IgD-negative memory B cell (primary cell): ENCODE measurements around the gene ATPAF1. TPM values are rescaled to one million over a fixed set of nuclear protein-coding genes. Genes with fewer than 3 reads are reported as not detected.

Experiments used
- H3K27ac Mint-ChIP-seq, 3 donors: one replicate each; pipeline ENCODE4 v1.8.0; 2020 to 2022; ENCODE audit warnings: mild to moderate bottlenecking in 3 of 3, mixed read lengths in 3 of 3, moderate library complexity in 1 of 3
- H3K27me3 Mint-ChIP-seq: one replicate; pipeline ENCODE4 v1.8.0; 2021; ENCODE audit warnings: mixed read lengths
- H3K36me3 Mint-ChIP-seq: one replicate; pipeline ENCODE4 v1.8.0; 2020; ENCODE audit warnings: mild to moderate bottlenecking, mixed read lengths
- H3K4me1 Mint-ChIP-seq, 3 donors: one replicate each; pipeline ENCODE4 v1.8.0; 2020 to 2022; ENCODE audit warnings: mixed read lengths in 3 of 3, mild to moderate bottlenecking in 1 of 3
- H3K4me3 Mint-ChIP-seq, 4 donors: one replicate each; pipeline ENCODE4 v1.8.0; 2020 to 2022; ENCODE audit warnings: mild to moderate bottlenecking in 4 of 4, mixed read lengths in 4 of 4, moderate library complexity in 3 of 4
- H3K9me3 Mint-ChIP-seq, 3 donors: one replicate each; pipeline ENCODE4 v1.8.0; 2020 to 2021; ENCODE audit warnings: mixed read lengths in 3 of 3, mild to moderate bottlenecking in 1 of 3
- polyA plus RNA-seq: library from polyadenylated mRNA; unstranded; fragments of 300-500 nt; fragmentation: Illumina TruSeq; gene quantifications from one replicate; pipeline ENCODE4 v1.2.3, GENCODE V29; 2021

The ATPAF1 gene
- polyA plus RNA-seq, 1 donor from 2014 or later = 55.1 TPM

DNA sequence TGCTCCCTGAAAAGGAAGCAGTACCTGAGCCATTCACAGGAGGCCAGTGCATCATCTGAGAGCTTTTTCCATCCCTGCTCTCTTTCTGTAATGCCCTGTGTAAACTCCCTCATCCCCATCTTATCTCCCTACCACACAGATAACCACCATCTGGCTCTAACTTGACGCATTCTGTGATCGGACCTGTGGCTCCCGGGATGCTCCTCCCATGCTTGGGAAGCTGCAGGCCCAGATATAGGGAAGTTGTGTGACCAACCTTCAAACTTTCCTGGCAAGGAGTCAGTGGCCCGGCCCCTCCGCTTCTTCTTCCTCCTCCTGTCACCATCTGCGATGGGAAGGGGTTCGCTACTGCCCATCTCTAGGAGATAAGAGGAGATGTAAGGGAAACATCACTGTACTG is 85.2 kb downstream of the ATPAF1 start:
- no peaks in the 10 kb centered on the region for H3K27me3 Mint-ChIP-seq
- peaks cover 0 to 5% (median 2%) of the 10 kb centered on the region in 3 donors for H3K4me1 Mint-ChIP-seq
- peaks cover 14% of the 10 kb centered on the region for H3K36me3 Mint-ChIP-seq
- H3K4me3 Mint-ChIP-seq = no peak overlapping the region
- H3K27ac Mint-ChIP-seq = no peak overlapping the region
- H3K9me3 Mint-ChIP-seq = no peaks in the 10 kb centered on the region

Other genes with a start within 250 kb of the ATPAF1 start
- gene DMBX1, start 178.5 kb downstream of the ATPAF1 start, polyA plus RNA-seq = not detected
- not detected for gene KNCN, start 116.7 kb downstream of the ATPAF1 start, polyA plus RNA-seq
- 20.8 TPM for gene MKNK1, start 64.1 kb downstream of the ATPAF1 start, polyA plus RNA-seq
- 10.7 TPM for gene MOB3C, start 51.6 kb downstream of the ATPAF1 start, polyA plus RNA-seq
- not detected for gene TEX38, start 3.5 kb upstream of the ATPAF1 start, polyA plus RNA-seq
- gene EFCAB14, start 50.8 kb upstream of the ATPAF1 start, polyA plus RNA-seq = 88.1 TPM
- gene CYP4B1, start 130.7 kb upstream of the ATPAF1 start, polyA plus RNA-seq = not detected